Suprapubic skin (tissue), 4 donors: ENCODE data around the gene GRM7. TPM values are rescaled to one million over a fixed set of nuclear protein-coding genes. Genes with fewer than 3 reads are reported as not detected.

Source experiments
- DNase-seq, 2 donors: peaks; one replicate each; pipeline ENCODE4 v3.0.0-alpha.2; 2019; ENCODE audit warnings: low spot score in 2 of 2
- H3K27ac ChIP-seq: fragments of 200-600 bp; sonication (generic); one replicate; pipeline ENCODE4 v1.5.1; 2019
- H3K27me3 ChIP-seq: fragments of 200-600 bp; sonication (generic); one replicate; pipeline ENCODE4 v1.5.1; 2019
- H3K36me3 ChIP-seq: fragments of 200-600 bp; sonication (generic); one replicate; pipeline ENCODE4 v1.5.1; 2019
- H3K4me1 ChIP-seq: fragments of 200-600 bp; sonication (generic); one replicate; pipeline ENCODE4 v1.5.1; 2019
- H3K4me3 ChIP-seq: fragments of 200-600 bp; sonication (generic); one replicate; pipeline ENCODE4 v1.5.1; 2019; ENCODE audit warnings: mild to moderate bottlenecking
- H3K9me3 ChIP-seq: fragments of 200-600 bp; sonication (generic); one replicate; pipeline ENCODE4 v1.5.1; 2019
- EP300 ChIP-seq: sonication (generic); formaldehyde crosslinking; IDR thresholded peaks from one replicate; pipeline ENCODE4 v1.6.1; 2017; ENCODE audit warnings: antibody characterized with exemption
- POLR2A ChIP-seq, 2 donors: fragments of 450-650 bp; IDR thresholded peaks; one replicate each; pipeline ENCODE4 v1.6.1; 2017; ENCODE audit warnings: antibody characterized with exemption in 2 of 2, mild to moderate bottlenecking in 2 of 2, moderate library complexity in 2 of 2
- POLR2AphosphoS5 ChIP-seq, 3 donors: sonication (generic); formaldehyde crosslinking; IDR thresholded peaks; one replicate each; pipeline ENCODE4 v1.6.1; 2017; ENCODE audit warnings: antibody characterized with exemption in 3 of 3
- WGBS: methylation state at CpG from one replicate; pipeline ENCODE4 v1.1.5; 2018; 5-methylcytosine and 5-hydroxymethylcytosine counted together
- total RNA-seq, 4 donors: library from RNA; depleted of rRNA; stranded (reverse); fragments of >200 nt; gene quantifications; one replicate each; pipeline ENCODE4 v1.1.0, GENCODE V29; 2016
- TF ChIP-seq, protein P1 (sequence below), 2 donors: fragments of 200-600 bp in 1 of 2; fragments of 450-650 bp in 1 of 2; sonication (generic) in 1 of 2; IDR thresholded peaks; one replicate each; pipeline ENCODE4 v1.5.1; 2016 to 2019; ENCODE audit warnings: antibody characterized with exemption in 2 of 2, mild to moderate bottlenecking in 1 of 2, moderate library complexity in 1 of 2

GRM7 gene
- total RNA-seq, 4 donors from 2014 or later: 0.21 to 0.48 TPM; not detected in 2

DNA sequence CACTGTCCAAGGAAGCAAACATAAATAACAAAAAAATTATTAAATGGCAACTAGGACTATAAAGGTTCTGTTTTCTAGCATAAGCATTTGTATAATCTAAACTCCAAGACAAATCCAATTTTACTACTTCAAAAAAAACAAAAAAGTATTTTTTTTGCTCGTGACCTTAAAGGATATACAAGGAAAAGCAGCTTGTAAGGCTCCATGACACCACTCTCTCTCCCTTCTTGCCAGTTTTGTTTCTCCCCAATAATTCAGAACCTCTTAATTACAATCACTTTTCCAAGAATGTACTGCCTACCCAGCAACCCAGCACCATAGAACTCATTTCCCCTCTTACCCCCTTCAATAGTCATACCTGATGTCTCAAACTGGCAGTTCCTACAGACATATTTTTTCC is 496.2 kb downstream of the GRM7 start:
- no peaks in the 10 kb centered on the region for H3K4me1 ChIP-seq
- no peak overlapping the region for H3K27ac ChIP-seq
- no peak for DNase-seq
- WGBS: 92% methylated on average over 1 of the region's 1 CpG
- H3K36me3 ChIP-seq: no peaks in the 10 kb centered on the region
- no peak overlapping the region for H3K4me3 ChIP-seq
- H3K9me3 ChIP-seq: no peaks in the 10 kb centered on the region
- TF ChIP-seq POLR2AphosphoS5 (IDR thresholded peaks at IDR 0.05) (no peak), EP300 (no peak), POLR2A (IDR thresholded peaks at IDR 0.05) (no peak)
- TF ChIP-seq, protein P1, sequence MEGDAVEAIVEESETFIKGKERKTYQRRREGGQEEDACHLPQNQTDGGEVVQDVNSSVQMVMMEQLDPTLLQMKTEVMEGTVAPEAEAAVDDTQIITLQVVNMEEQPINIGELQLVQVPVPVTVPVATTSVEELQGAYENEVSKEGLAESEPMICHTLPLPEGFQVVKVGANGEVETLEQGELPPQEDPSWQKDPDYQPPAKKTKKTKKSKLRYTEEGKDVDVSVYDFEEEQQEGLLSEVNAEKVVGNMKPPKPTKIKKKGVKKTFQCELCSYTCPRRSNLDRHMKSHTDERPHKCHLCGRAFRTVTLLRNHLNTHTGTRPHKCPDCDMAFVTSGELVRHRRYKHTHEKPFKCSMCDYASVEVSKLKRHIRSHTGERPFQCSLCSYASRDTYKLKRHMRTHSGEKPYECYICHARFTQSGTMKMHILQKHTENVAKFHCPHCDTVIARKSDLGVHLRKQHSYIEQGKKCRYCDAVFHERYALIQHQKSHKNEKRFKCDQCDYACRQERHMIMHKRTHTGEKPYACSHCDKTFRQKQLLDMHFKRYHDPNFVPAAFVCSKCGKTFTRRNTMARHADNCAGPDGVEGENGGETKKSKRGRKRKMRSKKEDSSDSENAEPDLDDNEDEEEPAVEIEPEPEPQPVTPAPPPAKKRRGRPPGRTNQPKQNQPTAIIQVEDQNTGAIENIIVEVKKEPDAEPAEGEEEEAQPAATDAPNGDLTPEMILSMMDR (IDR thresholded peaks at IDR 0.05): no peak
- no peaks in the 10 kb centered on the region for H3K27me3 ChIP-seq

DNA sequence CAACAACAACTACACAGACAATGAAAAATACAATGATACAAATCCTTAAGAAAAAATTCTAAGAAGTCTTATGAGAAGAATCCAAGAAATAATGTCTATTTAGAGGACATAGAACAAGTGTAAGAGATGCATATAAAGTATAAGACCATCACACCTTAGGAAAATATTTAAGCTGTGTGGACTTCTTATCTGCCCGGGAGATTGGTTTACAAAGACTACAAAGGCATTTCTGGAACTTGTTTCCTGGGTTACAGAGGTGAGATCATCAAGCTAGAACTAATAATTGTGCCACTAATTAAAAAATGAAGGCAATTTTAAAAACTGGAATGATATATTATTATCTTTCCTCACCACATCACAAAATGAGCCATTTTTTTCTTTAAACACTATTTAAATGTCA is 507.1 kb downstream of the GRM7 start:
- no peak for DNase-seq
- WGBS: 64% methylated on average over 1 of the region's 1 CpG
- no peaks in the 10 kb centered on the region for H3K36me3 ChIP-seq
- no peaks in the 10 kb centered on the region for H3K4me1 ChIP-seq
- no peak overlapping the region for H3K4me3 ChIP-seq
- TF ChIP-seq, protein P1 (IDR thresholded peaks at IDR 0.05): no peak
- no peak for TF ChIP-seq POLR2A (IDR thresholded peaks at IDR 0.05)
- TF ChIP-seq EP300: no peak
- no peak for TF ChIP-seq POLR2AphosphoS5 (IDR thresholded peaks at IDR 0.05)
- no peaks in the 10 kb centered on the region for H3K9me3 ChIP-seq
- no peak overlapping the region for H3K27ac ChIP-seq
- no peaks in the 10 kb centered on the region for H3K27me3 ChIP-seq

DNA sequence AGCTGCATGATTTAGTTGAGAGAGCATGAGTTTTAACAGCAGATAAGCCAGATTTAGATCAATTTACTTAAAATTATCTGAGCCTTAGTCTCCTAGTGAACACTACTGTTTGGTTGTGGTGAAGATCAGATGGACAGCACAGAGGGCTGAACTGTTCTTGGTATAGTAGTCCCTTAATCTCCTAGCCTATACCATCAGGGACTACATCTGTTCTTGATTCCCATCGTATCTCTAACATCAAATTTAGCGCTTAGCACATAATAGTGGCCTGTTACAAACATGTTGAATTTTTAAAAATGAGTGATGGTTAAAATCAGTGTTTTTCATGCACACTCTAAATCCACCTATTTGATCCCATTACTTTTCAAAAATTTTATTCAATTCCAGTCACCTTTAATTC is 507.7 kb downstream of the GRM7 start:
- DNase-seq: no peak
- Histone ChIP-seq H3K4me1 (no peaks in the 10 kb centered on the region), H3K9me3 (no peaks in the 10 kb centered on the region), H3K36me3 (no peaks in the 10 kb centered on the region), H3K4me3 (no peak overlapping the region), H3K27me3 (no peaks in the 10 kb centered on the region), H3K27ac (no peak overlapping the region)
- WGBS: 72% methylated on average over 2 of the region's 2 CpGs
- TF ChIP-seq POLR2A (IDR thresholded peaks at IDR 0.05): no peak
- no peak for TF ChIP-seq EP300
- TF ChIP-seq, protein P1 (IDR thresholded peaks at IDR 0.05): no peak
- no peak for TF ChIP-seq POLR2AphosphoS5 (IDR thresholded peaks at IDR 0.05)

DNA sequence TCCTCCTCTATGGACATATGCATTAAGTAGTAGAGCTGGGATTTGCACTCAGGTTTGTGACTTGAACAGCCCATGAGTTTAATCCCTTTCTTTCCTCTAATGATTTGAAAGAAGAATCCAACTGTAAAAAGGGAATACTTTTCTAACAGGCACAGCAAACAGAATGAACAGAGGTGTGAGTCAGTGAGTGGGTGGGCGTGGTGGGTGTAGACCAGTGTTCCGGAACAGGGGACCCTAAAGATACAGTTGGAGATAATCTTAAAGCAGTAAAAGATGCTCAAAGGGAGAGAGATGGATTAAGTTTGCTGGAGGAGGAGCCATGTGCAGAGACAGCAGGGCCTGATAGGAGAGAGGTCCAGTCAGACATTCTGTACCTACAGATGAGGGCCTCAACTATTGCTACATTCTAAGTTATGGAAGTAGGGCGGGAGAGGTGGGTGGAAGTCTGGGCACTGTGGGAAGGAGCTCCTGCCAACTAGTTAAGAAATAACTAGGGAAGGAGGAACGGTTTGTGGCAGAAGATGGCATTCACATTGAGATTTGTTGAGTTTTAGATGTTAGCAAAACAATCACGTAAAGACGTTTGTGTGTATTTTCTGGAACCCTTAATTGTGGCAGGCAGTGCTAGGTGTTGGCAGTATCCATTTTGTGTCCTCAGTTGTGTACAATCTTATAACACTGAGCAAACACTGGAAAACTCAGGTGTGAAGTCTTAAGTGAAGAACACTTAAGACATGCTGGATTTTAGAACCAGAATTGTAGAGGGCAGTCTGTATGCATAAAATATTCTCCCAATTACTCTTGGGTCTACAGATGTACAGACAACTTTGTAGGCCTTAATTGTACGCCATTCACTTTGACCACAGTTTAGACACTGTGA is 511.0 kb downstream of the GRM7 start:
- Histone ChIP-seq H3K4me3 (no peak overlapping the region), H3K9me3 (no peaks in the 10 kb centered on the region), H3K36me3 (no peaks in the 10 kb centered on the region), H3K27ac (no peak overlapping the region), H3K27me3 (no peaks in the 10 kb centered on the region), H3K4me1 (no peaks in the 10 kb centered on the region)
- no peak for DNase-seq
- WGBS: 62% methylated on average over 7 of the region's 7 CpGs
- TF ChIP-seq POLR2A (IDR thresholded peaks at IDR 0.05): no peak
- no peak for TF ChIP-seq EP300
- TF ChIP-seq, protein P1 (IDR thresholded peaks at IDR 0.05): no peak
- no peak for TF ChIP-seq POLR2AphosphoS5 (IDR thresholded peaks at IDR 0.05)

DNA sequence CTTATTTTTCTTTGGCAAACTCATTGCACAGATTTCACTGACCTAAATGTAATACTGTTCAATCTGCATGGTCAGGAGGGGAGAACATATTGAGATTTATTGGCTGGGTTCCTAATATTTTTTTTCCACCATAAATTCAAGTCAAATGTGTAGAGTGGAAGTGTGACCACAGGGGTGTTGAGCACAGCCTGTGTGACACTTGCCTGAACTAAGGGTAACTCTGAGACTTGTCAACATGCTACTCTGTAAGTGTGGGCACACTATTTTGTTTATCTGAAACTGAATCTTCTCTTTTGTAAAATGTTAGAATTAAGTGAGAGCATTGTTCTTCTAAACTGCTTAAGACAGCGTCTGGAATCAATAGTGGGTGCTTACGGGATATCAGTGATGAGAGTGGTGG is 516.2 kb downstream of the GRM7 start:
- TF ChIP-seq POLR2AphosphoS5 (IDR thresholded peaks at IDR 0.05): no peak
- TF ChIP-seq EP300: no peak
- TF ChIP-seq, protein P1 (IDR thresholded peaks at IDR 0.05): no peak
- no peak for TF ChIP-seq POLR2A (IDR thresholded peaks at IDR 0.05)
- H3K4me3 ChIP-seq: no peak overlapping the region
- H3K36me3 ChIP-seq: no peaks in the 10 kb centered on the region
- no peak for DNase-seq
- no peaks in the 10 kb centered on the region for H3K9me3 ChIP-seq
- 79% methylated on average over 2 of the region's 2 CpGs for WGBS
- no peak overlapping the region for H3K27ac ChIP-seq
- H3K4me1 ChIP-seq: no peaks in the 10 kb centered on the region
- no peaks in the 10 kb centered on the region for H3K27me3 ChIP-seq
